H1 (cell line): ENCODE data around the gene FRMPD1. TPM values are rescaled to one million over a fixed set of nuclear protein-coding genes. Genes with fewer than 3 reads are reported as not detected.

Source experiments
- CTCF ChIA-PET: fragments of 300-600 bp; sonication (Branson Sonifier 250); formaldehyde crosslinking; loops from one replicate; lab custom pipeline; 2021; ENCODE audit not compliant: partially characterized antibody; lab: Charles Lee
- POLR2A ChIA-PET: fragments of 300-600 bp; sonication (Branson Sonifier 250); formaldehyde crosslinking; loops from one replicate; lab custom pipeline; 2021; ENCODE audit warnings: inconsistent platforms; ENCODE audit not compliant: partially characterized antibody; lab: Charles Lee
- DNase-seq, 2 experiments: peaks; one replicate each; pipeline versions ENCODE4 v3.0.0 to v3.0.0-alpha.2; 2010 to 2022; ENCODE audit warnings: low spot score in 2 of 2, low read depth in 1 of 2, mixed read lengths in 1 of 2
- FAIRE-seq: peaks from 2 replicates; lab custom pipeline; 2011; peaks lifted over from hg19 to GRCh38; lab: Jason Lieb, UNC
- H2AFZ ChIP-seq: 2 replicates; pipeline ENCODE4 v1.8.1; 2012; ENCODE audit warnings: low read length, inconsistent platforms
- H2AK5ac ChIP-seq: 2 replicates; pipeline ENCODE4 v1.6.1; 2013; ENCODE audit warnings: low read depth, low read length
- H2BK120ac ChIP-seq: replicated peaks from 2 replicates; pipeline ENCODE3; 2013; ENCODE audit warnings: low read depth, low read length, inconsistent platforms
- H2BK12ac ChIP-seq: 2 replicates; pipeline ENCODE4 v1.6.1; 2013; ENCODE audit warnings: low read depth, low read length
- H2BK15ac ChIP-seq: 2 replicates; pipeline ENCODE4 v1.6.1; 2013; ENCODE audit warnings: low read length
- H2BK20ac ChIP-seq: 2 replicates; pipeline ENCODE4 v1.6.1; 2013; ENCODE audit warnings: low read length
- H2BK5ac ChIP-seq: 2 replicates; pipeline ENCODE4 v1.6.1; 2013; ENCODE audit warnings: low read depth, low read length
- H3K14ac ChIP-seq: 2 replicates; pipeline ENCODE4 v1.6.1; 2013; ENCODE audit warnings: inconsistent platforms; ENCODE audit not compliant: insufficient read length
- H3K18ac ChIP-seq: 2 replicates; pipeline ENCODE4 v1.6.1; 2013; ENCODE audit warnings: low read length; ENCODE audit errors: extremely low read depth
- H3K23ac ChIP-seq: 2 replicates; pipeline ENCODE4 v1.6.1; 2013; ENCODE audit warnings: inconsistent platforms; ENCODE audit not compliant: insufficient read length
- H3K23me2 ChIP-seq: 2 replicates; pipeline ENCODE4 v1.6.1; 2013; ENCODE audit warnings: low read depth, low read length
- H3K27ac ChIP-seq: 2 replicates; pipeline ENCODE4 v1.6.1; 2011; ENCODE audit warnings: low read depth, low read length, inconsistent platforms
- H3K27me3 ChIP-seq, 4 experiments: replicated peaks in 1 of 4; 1 replicate in 1 of 4; 2 replicates in 3 of 4; pipeline versions ENCODE4 v1.6.1 to v1.8.1; 2011 to 2013; ENCODE audit warnings: low read length in 3 of 4, mild to moderate bottlenecking in 3 of 4, inconsistent platforms in 2 of 4, mixed read lengths in 2 of 4, moderate library complexity in 1 of 4; ENCODE audit not compliant: control insufficient read depth in 3 of 4, insufficient read depth in 3 of 4; ENCODE audit errors: extremely low read depth in 1 of 4
- H3K36me3 ChIP-seq, 4 experiments: 2 replicates each; pipeline versions ENCODE4 v1.6.1 to v1.8.1; 2011 to 2013; ENCODE audit warnings: mild to moderate bottlenecking in 4 of 4, low read length in 3 of 4, moderate library complexity in 2 of 4, control low read depth in 1 of 4, inconsistent platforms in 1 of 4; ENCODE audit not compliant: insufficient read depth in 4 of 4, control insufficient read depth in 2 of 4
- H3K4ac ChIP-seq: replicated peaks from 2 replicates; pipeline ENCODE3; 2013; ENCODE audit warnings: low read length, low read depth, mixed read lengths, inconsistent platforms; ENCODE audit not compliant: insufficient read length
- H3K4me1 ChIP-seq, 4 experiments: replicated peaks in 1 of 4; 1 replicate in 1 of 4; 2 replicates in 3 of 4; pipeline versions ENCODE4 v1.6.1 to v1.8.1; 2011 to 2013; ENCODE audit warnings: low read length in 3 of 4, inconsistent platforms in 2 of 4, mixed read lengths in 1 of 4; ENCODE audit not compliant: insufficient read depth in 4 of 4, control insufficient read depth in 3 of 4
- H3K4me2 ChIP-seq, 2 experiments: 2 replicates each; pipeline versions ENCODE4 v1.6.1 to v1.8.1; 2011 to 2013; ENCODE audit warnings: low read depth in 2 of 2, low read length in 2 of 2, control low read depth in 1 of 2, inconsistent platforms in 1 of 2, mild to moderate bottlenecking in 1 of 2; ENCODE audit not compliant: insufficient read depth in 1 of 2
- H3K4me3 ChIP-seq, 4 experiments: fragments of 200-600, 300-600 bp in 1 of 4; sonication (generic), shearing (Covaris generic), sonication (Bioruptor Twin) in 1 of 4; 2 replicates each; pipeline versions ENCODE4 v1.5.1 to v1.8.1; 2011 to 2016; ENCODE audit warnings: low read length in 4 of 4, low read depth in 3 of 4, control low read depth in 2 of 4, inconsistent platforms in 2 of 4, mild to moderate bottlenecking in 2 of 4, mixed read lengths in 1 of 4, moderate library complexity in 1 of 4; ENCODE audit not compliant: insufficient read depth in 2 of 4; ENCODE audit errors: extremely low read depth in 1 of 4
- H3K56ac ChIP-seq: replicated peaks from 2 replicates; pipeline ENCODE3; 2013; ENCODE audit warnings: low read depth, mild to moderate bottlenecking, mixed read lengths, low read length, inconsistent platforms; ENCODE audit not compliant: insufficient read length
- H3K79me1 ChIP-seq: 2 replicates; pipeline ENCODE4 v1.6.1; 2013; ENCODE audit warnings: low read depth, low read length, control low read depth
- H3K79me2 ChIP-seq, 2 experiments: 2 replicates each; pipeline versions ENCODE4 v1.6.1 to v1.8.1; 2012 to 2013; ENCODE audit warnings: low read length in 2 of 2, mild to moderate bottlenecking in 2 of 2, inconsistent platforms in 1 of 2; ENCODE audit not compliant: insufficient read depth in 2 of 2, control insufficient read depth in 1 of 2
- H3K9ac ChIP-seq, 4 experiments: replicated peaks in 1 of 4; 1 replicate in 1 of 4; 2 replicates in 3 of 4; pipeline versions ENCODE4 v1.6.1 to v1.8.1; 2011 to 2013; ENCODE audit warnings: low read depth in 3 of 4, low read length in 3 of 4, control low read depth in 2 of 4, mild to moderate bottlenecking in 2 of 4, moderate library complexity in 2 of 4, inconsistent platforms in 1 of 4; ENCODE audit errors: extremely low read depth in 1 of 4
- H3K9me3 ChIP-seq, 2 experiments: 2 replicates each; pipeline versions ENCODE4 v1.6.1 to v1.8.1; 2012 to 2013; ENCODE audit warnings: mild to moderate bottlenecking in 2 of 2, moderate library complexity in 2 of 2, control low read depth in 1 of 2, inconsistent platforms in 1 of 2, low read depth in 1 of 2, low read length in 1 of 2, mixed read lengths in 1 of 2; ENCODE audit not compliant: insufficient read depth in 2 of 2
- H4K20me1 ChIP-seq, 2 experiments: replicated peaks in 1 of 2; 2 replicates each; pipeline versions ENCODE3 to v1.8.1; 2011 to 2013; ENCODE audit warnings: inconsistent platforms in 2 of 2, low read length in 2 of 2, mild to moderate bottlenecking in 1 of 2; ENCODE audit not compliant: insufficient read depth in 2 of 2, control insufficient read depth in 1 of 2
- H4K5ac ChIP-seq: 2 replicates; pipeline ENCODE4 v1.6.1; 2013; ENCODE audit warnings: low read length, low read depth, mixed read lengths, inconsistent platforms; ENCODE audit not compliant: insufficient read length
- H4K8ac ChIP-seq: 2 replicates; pipeline ENCODE4 v1.8.0; 2013; ENCODE audit warnings: mild to moderate bottlenecking, moderate library complexity, low read length, inconsistent platforms; ENCODE audit not compliant: insufficient read depth; ENCODE audit errors: extremely low read depth
- H4K91ac ChIP-seq: replicated peaks from 2 replicates; pipeline ENCODE3; 2013; ENCODE audit warnings: low read length, mixed read lengths, inconsistent platforms; ENCODE audit not compliant: insufficient read length
- ATF3 ChIP-seq: IDR thresholded peaks from 2 replicates; pipeline ENCODE4 v1.6.1; 2011; ENCODE audit warnings: low read depth, mild to moderate bottlenecking, low read length; ENCODE audit not compliant: insufficient read depth
- CTBP2 ChIP-seq: IDR thresholded peaks from 2 replicates; pipeline ENCODE4 v1.7.0; 2011; ENCODE audit warnings: borderline replicate concordance, mild to moderate bottlenecking, moderate library complexity, mixed read lengths, low read length; ENCODE audit not compliant: insufficient read depth, insufficient read length
- EGR1 ChIP-seq: IDR thresholded peaks from 2 replicates; pipeline ENCODE4 v1.6.1; 2011; ENCODE audit warnings: low read depth, low read length, borderline replicate concordance
- HDAC6 ChIP-seq: IDR thresholded peaks from one replicate; pipeline ENCODE4 v1.7.1; 2012; ENCODE audit warnings: low read depth, mild to moderate bottlenecking, inconsistent platforms, low read length, moderate library complexity
- RXRA ChIP-seq: IDR thresholded peaks from 2 replicates; pipeline ENCODE4 v1.6.1; 2011; ENCODE audit warnings: low read depth, mild to moderate bottlenecking, low read length, moderate library complexity; ENCODE audit not compliant: insufficient read depth
- SAP30 ChIP-seq: fragments of 300-600 bp; sonication (generic); IDR thresholded peaks from 2 replicates; pipeline ENCODE4 v1.7.1; 2012; ENCODE audit warnings: low read length, moderate library complexity, mild to moderate bottlenecking, inconsistent platforms; ENCODE audit not compliant: insufficient read depth, insufficient replicate concordance
- SP1 ChIP-seq: IDR thresholded peaks from 2 replicates; pipeline ENCODE4 v1.6.1; 2011; ENCODE audit warnings: low read depth, low read length
- TEAD4 ChIP-seq: IDR thresholded peaks from 2 replicates; pipeline ENCODE4 v1.6.1; 2012; ENCODE audit warnings: low read depth, low read length, inconsistent platforms, mixed read lengths
- ZNF274 ChIP-seq: IDR thresholded peaks from 2 replicates; pipeline ENCODE4 v1.7.0; 2012; ENCODE audit warnings: low read length, borderline replicate concordance; ENCODE audit errors: extremely low read depth
- whole genome bisulfite sequencing, 2 experiments: shearing (Covaris generic) in 1 of 2; methylation state at CpG; one replicate each; pipeline versions ENCODE4 v1.1.6 to v1.1.7; 2013 to 2015; ENCODE audit warnings: low lambda C conversion rate in 2 of 2, mixed read lengths in 2 of 2, inconsistent platforms in 1 of 2, low coverage in 1 of 2, missing lambda C conversion rate in 1 of 2; ENCODE audit not compliant: insufficient replicate concordance in 2 of 2, insufficient coverage in 1 of 2, insufficient read length in 1 of 2; ENCODE audit errors: extremely low coverage in 1 of 2, missing lambda C conversion rate in 1 of 2; 5-methylcytosine and 5-hydroxymethylcytosine counted together
- polyA plus RNA-seq, 7 experiments: library from polyadenylated mRNA; depleted of rRNA in 3 of 7; stranded (reverse) in 5 of 7; unstranded in 2 of 7; fragments of >200 nt in 5 of 7; fragments of 200-250 nt in 2 of 7; gene quantifications; 1 replicate in 5 of 7; 2 replicates in 1 of 7; 4 replicates in 1 of 7; pipeline versions ENCODE4 v1.2.1 to v1.2.3, GENCODE V29; 2011 to 2013; ENCODE audit warnings: missing spikeins in 2 of 7, mixed read lengths in 2 of 7
- total RNA-seq: library from RNA; stranded (reverse); fragmentation: NEBNext Ultra II Directional; extraction: Animal tissue kit (Norgen Biotek cat#: 25700); gene quantifications from 2 replicates; pipeline ENCODE4 v1.2.1, GENCODE V29; 2021
- TF ChIP-seq, protein P1 (sequence below): IDR thresholded peaks from 2 replicates; pipeline ENCODE4 v1.6.1; 2012; ENCODE audit warnings: inconsistent platforms

FRMPD1 gene
- total and polyA plus RNA-seq, 2 of the 8 experiments (the other 6 are each of a cell fraction or from before 2014, with no cell fraction given): 0.27 to 0.32 TPM

DNA sequence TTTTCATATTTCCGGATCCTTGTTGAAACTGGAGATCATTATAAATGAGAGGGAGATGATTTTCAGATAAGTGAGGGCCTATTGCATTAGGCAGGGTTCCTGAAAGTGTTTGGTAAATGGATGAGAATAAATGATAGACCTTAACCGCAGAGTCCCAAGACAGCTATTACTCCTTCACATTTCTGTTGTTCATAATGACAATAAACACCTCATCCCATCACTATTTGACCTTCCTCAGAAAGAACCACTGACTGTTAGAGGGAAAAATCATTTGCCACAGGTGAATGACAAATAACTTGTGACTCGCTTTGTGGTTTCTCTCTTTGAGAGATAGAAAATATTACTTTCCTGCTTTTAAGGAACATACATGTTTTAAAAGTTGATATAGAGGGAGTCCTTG is 55.5 kb downstream of the FRMPD1 start:
- Histone ChIP-seq H3K79me1 (no peaks in the 10 kb centered on the region), H4K91ac (no peak overlapping the region), H2BK20ac (no peak overlapping the region), H3K23ac (no peak overlapping the region), H3K14ac (no peak overlapping the region), H3K4me2 (no peak overlapping the region), H2BK12ac (no peak overlapping the region), H3K4ac (no peak overlapping the region), H3K36me3 (no peaks in the 10 kb centered on the region), H2AK5ac (no peak overlapping the region), H3K9ac (no peak overlapping the region), H2BK120ac (no peak overlapping the region), H2BK5ac (no peak overlapping the region), H4K20me1 (no peaks in the 10 kb centered on the region), H3K9me3 (no peaks in the 10 kb centered on the region), H2BK15ac (no peak overlapping the region), H3K4me1 (no peaks in the 10 kb centered on the region), H4K5ac (no peak overlapping the region), H3K56ac (no peak overlapping the region), H2AFZ (no peak overlapping the region), H3K23me2 (peaks cover 1% of the 10 kb centered on the region; the same call in 1 of the 2 replicates), H3K27ac (no peak overlapping the region), H4K8ac (no peak overlapping the region), H3K4me3 (no peak overlapping the region), H3K79me2 (no peaks in the 10 kb centered on the region), H3K18ac (no peak overlapping the region), H3K27me3 (no peaks in the 10 kb centered on the region)
- ChIA-PET CTCF (no interaction called here), POLR2A (interaction anchor here (1.4 kb wide), 1 partner anchor 114 kb away, joined by 4 read pairs; the partner anchor contains the start of gene TOMM5)
- DNase-seq: no peak
- TF ChIP-seq HDAC6: no peak
- TF ChIP-seq RXRA: no peak
- no peak for TF ChIP-seq EGR1
- TF ChIP-seq SAP30: no peak
- no peak for TF ChIP-seq ZNF274
- TF ChIP-seq, protein P1, sequence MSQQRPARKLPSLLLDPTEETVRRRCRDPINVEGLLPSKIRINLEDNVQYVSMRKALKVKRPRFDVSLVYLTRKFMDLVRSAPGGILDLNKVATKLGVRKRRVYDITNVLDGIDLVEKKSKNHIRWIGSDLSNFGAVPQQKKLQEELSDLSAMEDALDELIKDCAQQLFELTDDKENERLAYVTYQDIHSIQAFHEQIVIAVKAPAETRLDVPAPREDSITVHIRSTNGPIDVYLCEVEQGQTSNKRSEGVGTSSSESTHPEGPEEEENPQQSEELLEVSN: no peak
- TF ChIP-seq SP1: no peak
- TF ChIP-seq CTBP2: no peak
- no peak for TF ChIP-seq ATF3
- TF ChIP-seq TEAD4: no peak
- WGBS, 2 experiments: 87% methylated on average over 3 of the region's 3 CpGs; no CpG with 5 or more reads in 1 of the 2 experiments
- FAIRE-seq: no peak
